PC-3 (cell line): Measurements from ENCODE around the gene RIMBP2.

Experiments used
- CTCF ChIP-seq: fragments of 300-600 bp; sonication (generic); conservative IDR thresholded peaks from 2 replicates; pipeline ENCODE4 v1.5.1; 2017; ENCODE audit warnings: antibody characterized with exemption, low read depth, mild to moderate bottlenecking, low read length
- EZH2 ChIP-seq: fragments of 300-600 bp; sonication (generic); IDR thresholded peaks from one replicate; pipeline ENCODE4 v1.6.1; 2017; ENCODE audit warnings: antibody characterized with exemption, mild to moderate bottlenecking, low read length; ENCODE audit not compliant: unreplicated experiment
- EZH2phosphoT487 ChIP-seq: fragments of 300-600 bp; sonication (generic); IDR thresholded peaks from 2 replicates; pipeline ENCODE4 v1.6.1; 2018; ENCODE audit warnings: mild to moderate bottlenecking, antibody characterized with exemption, low read length, borderline replicate concordance

GRCh38 chr12:130664252-130664651, 51.8 kb downstream of the RIMBP2 start:
- no peak for TF ChIP-seq CTCF
- TF ChIP-seq EZH2phosphoT487, result no peak
- TF ChIP-seq EZH2, result no peak
